A549 (cell line): ENCODE results near the gene FGF14. TPM values are rescaled to one million over a fixed set of nuclear protein-coding genes. Genes with fewer than 3 reads are reported as not detected.

Experiments
- ATAC-seq, 2 experiments: fragments of 200-7000 bp in 1 of 2; fragments of >200 bp in 1 of 2; cut with Nextera tagmentation in 1 of 2; cut with Tn5 transposase in 1 of 2; 3 replicates each; pipeline versions ENCODE4 v1.8.0 to v1.9.1; 2018 to 2020; ENCODE audit warnings: mild to moderate bottlenecking in 1 of 2, moderate library complexity in 1 of 2
- CTCF ChIA-PET: fragments of 300-600 bp; sonication (Branson Sonifier 250); formaldehyde crosslinking; extraction: SDS; loops from one replicate; lab custom pipeline; 2021; ENCODE audit warnings: antibody characterized with exemption, inconsistent platforms; lab: Yijun Ruan, JAX
- POLR2A ChIA-PET: fragments of 350-600 bp; formaldehyde crosslinking; extraction: SDS; loops from one replicate; lab custom pipeline; 2021; ENCODE audit warnings: antibody characterized with exemption, inconsistent platforms; lab: Yijun Ruan, JAX
- DNase-seq, 2 experiments: peaks; one replicate each; pipeline versions ENCODE4 v3.0.0 to v3.0.0-alpha.2; 2011 to 2016; ENCODE audit warnings: low read depth in 1 of 2, low spot score in 1 of 2
- FAIRE-seq: peaks from 2 replicates; lab custom pipeline; 2011; peaks lifted over from hg19 to GRCh38; lab: Jason Lieb, UNC
- H3K27ac ChIP-seq, 2 experiments: fragments of >200 bp; sonication (Bioruptor Twin); formaldehyde crosslinking; 3 replicates each; pipeline ENCODE4 v1.5.1; 2016 to 2017
- H3K4me1 ChIP-seq: fragments of >200 bp; sonication (Bioruptor Twin); formaldehyde crosslinking; 3 replicates; pipeline ENCODE4 v1.6.1; 2016
- H3K4me2 ChIP-seq: fragments of >200 bp; sonication (Bioruptor Twin); formaldehyde crosslinking; 3 replicates; pipeline ENCODE4 v1.6.1; 2016
- H3K4me3 ChIP-seq: fragments of >200 bp; sonication (Bioruptor Twin); formaldehyde crosslinking; 3 replicates; pipeline ENCODE4 v1.5.1; 2016
- H3K9me3 ChIP-seq: fragments of >200 bp; sonication (Bioruptor Twin); formaldehyde crosslinking; 3 replicates; pipeline ENCODE4 v1.6.1; 2016
- BHLHE40 ChIP-seq: IDR thresholded peaks from 2 replicates; pipeline ENCODE4 v1.6.1; 2012; ENCODE audit warnings: low read depth, low read length, inconsistent platforms
- CBX2 ChIP-seq: fragments of 200-600 bp; sonication (generic); IDR thresholded peaks from 2 replicates; pipeline ENCODE4 v1.6.1; 2016; ENCODE audit warnings: low read depth, mild to moderate bottlenecking, borderline replicate concordance
- CHD2 ChIP-seq: fragments of 150-350 bp; IDR thresholded peaks from 2 replicates; pipeline ENCODE4 v1.6.1; 2014; ENCODE audit warnings: low read length; ENCODE audit not compliant: partially characterized antibody
- EHF ChIP-seq: fragments of 250-450 bp; sonication (Bioruptor Pico); IDR thresholded peaks from 2 replicates; pipeline ENCODE4 v1.5.0; 2020; ENCODE audit warnings: mild to moderate bottlenecking
- EP300 ChIP-seq, 2 experiments: fragments of >200 bp; sonication (Bioruptor Twin); formaldehyde crosslinking; IDR thresholded peaks; 2 replicates in 1 of 2; 3 replicates in 1 of 2; pipeline ENCODE4 v1.6.1; 2016 to 2017
- ESRRA ChIP-seq: fragments of 150-350 bp; IDR thresholded peaks from 2 replicates; pipeline ENCODE4 v1.6.1; 2014; ENCODE audit warnings: mild to moderate bottlenecking, low read length, borderline replicate concordance
- FOXS1 ChIP-seq: fragments of 250-450 bp; sonication (Bioruptor Pico); IDR thresholded peaks from 2 replicates; pipeline ENCODE4 v1.5.0; 2020; ENCODE audit warnings: mild to moderate bottlenecking, moderate library complexity
- GATA3 ChIP-seq: IDR thresholded peaks from 2 replicates; pipeline ENCODE4 v1.6.1; 2012; ENCODE audit warnings: borderline replicate concordance
- HES2 ChIP-seq: fragments of >200 bp; sonication (Bioruptor Twin); formaldehyde crosslinking; IDR thresholded peaks from 2 replicates; pipeline ENCODE4 v1.6.1; 2016
- HEYL ChIP-seq: fragments of 250-450 bp; sonication (Bioruptor Pico); IDR thresholded peaks from 2 replicates; pipeline ENCODE4 v1.8.0; 2021; ENCODE audit warnings: mild to moderate bottlenecking, moderate library complexity
- HOXA7 ChIP-seq: fragments of 250-450 bp; sonication (Bioruptor Pico); IDR thresholded peaks from 2 replicates; pipeline ENCODE4 v1.5.0; 2020; ENCODE audit warnings: mild to moderate bottlenecking, moderate library complexity
- HOXB13 ChIP-seq: fragments of 250-450 bp; sonication (Bioruptor Pico); IDR thresholded peaks from 2 replicates; pipeline ENCODE4 v1.5.0; 2020; ENCODE audit warnings: low read depth, mild to moderate bottlenecking, moderate library complexity
- HOXB5 ChIP-seq: fragments of 250-450 bp; sonication (Bioruptor Pico); IDR thresholded peaks from 2 replicates; pipeline ENCODE4 v1.5.0; 2020; ENCODE audit warnings: mild to moderate bottlenecking, moderate library complexity
- JUNB ChIP-seq: fragments of >200 bp; sonication (Bioruptor Twin); formaldehyde crosslinking; IDR thresholded peaks from 2 replicates; pipeline ENCODE4 v1.6.1; 2016
- KDM1A ChIP-seq: fragments of 200-600 bp; sonication (generic); IDR thresholded peaks from 2 replicates; pipeline ENCODE4 v1.6.1; 2016; ENCODE audit warnings: low read depth, mild to moderate bottlenecking
- MAX ChIP-seq: IDR thresholded peaks from 2 replicates; pipeline ENCODE4 v1.6.1; 2012
- NFE2L2 ChIP-seq: fragments of 150-350 bp; conservative IDR thresholded peaks from 2 replicates; pipeline ENCODE4 v1.6.1; 2014; ENCODE audit warnings: low read length
- PHF8 ChIP-seq: fragments of 200-600 bp; sonication (generic); IDR thresholded peaks from 2 replicates; pipeline ENCODE4 v1.6.1; 2016; ENCODE audit warnings: low read depth, mild to moderate bottlenecking, antibody characterized with exemption, moderate library complexity, borderline replicate concordance
- POLR2A ChIP-seq: IDR thresholded peaks from 2 replicates; pipeline ENCODE4 v1.6.1; 2012; ENCODE audit warnings: mild to moderate bottlenecking, low read length
- RCOR1 ChIP-seq: fragments of 150-350 bp; IDR thresholded peaks from 2 replicates; pipeline ENCODE4 v1.6.1; 2014; ENCODE audit warnings: antibody characterized with exemption, low read length, low read depth
- RNF2 ChIP-seq: fragments of 200-600 bp; sonication (generic); IDR thresholded peaks from 2 replicates; pipeline ENCODE4 v1.6.1; 2016; ENCODE audit warnings: low read depth, mild to moderate bottlenecking, antibody characterized with exemption, moderate library complexity, borderline replicate concordance
- SMC3 ChIP-seq: fragments of >200 bp; sonication (Bioruptor Twin); formaldehyde crosslinking; IDR thresholded peaks from 3 replicates; pipeline ENCODE4 v1.6.1; 2018; ENCODE audit warnings: inconsistent platforms
- TFCP2L1 ChIP-seq: fragments of 250-450 bp; sonication (Bioruptor Pico); IDR thresholded peaks from 2 replicates; pipeline ENCODE4 v1.5.0; 2021; ENCODE audit warnings: mild to moderate bottlenecking
- TP53 ChIP-seq: fragments of 250-450 bp; sonication (Bioruptor Pico); IDR thresholded peaks from 2 replicates; pipeline ENCODE4 v1.5.0; 2021; ENCODE audit warnings: mild to moderate bottlenecking, moderate library complexity
- WGBS: methylation state at CpG from one replicate; pipeline ENCODE4 v1.1.6; 2017; ENCODE audit errors: missing lambda C conversion rate; 5-methylcytosine and 5-hydroxymethylcytosine counted together
- polyA plus RNA-seq, 4 experiments: library from polyadenylated mRNA; depleted of rRNA in 3 of 4; stranded (reverse); fragments of >200 nt; fragmentation: RNase III in 1 of 4; extraction: RNeasy Plus Mini Kit Qiagen cat#74134 plus additional on column Dnase treatment in 1 of 4; gene quantifications; 2 replicates in 3 of 4; 3 replicates in 1 of 4; pipeline ENCODE4 v1.2.3, GENCODE V29; 2011 to 2017
- TF ChIP-seq, protein P1 (sequence below): fragments of 150-350 bp; IDR thresholded peaks from 2 replicates; pipeline ENCODE4 v1.6.1; 2014; ENCODE audit warnings: low read depth, mild to moderate bottlenecking, low read length
- TF ChIP-seq, protein P2 (sequence below): fragments of >200 bp; sonication (Bioruptor Twin); formaldehyde crosslinking; IDR thresholded peaks from 3 replicates; pipeline ENCODE4 v1.5.1; 2016

Gene FGF14
- polyA plus RNA-seq, 2 of the 4 experiments (the other 2 are of a cell fraction) = not detected

DNA sequence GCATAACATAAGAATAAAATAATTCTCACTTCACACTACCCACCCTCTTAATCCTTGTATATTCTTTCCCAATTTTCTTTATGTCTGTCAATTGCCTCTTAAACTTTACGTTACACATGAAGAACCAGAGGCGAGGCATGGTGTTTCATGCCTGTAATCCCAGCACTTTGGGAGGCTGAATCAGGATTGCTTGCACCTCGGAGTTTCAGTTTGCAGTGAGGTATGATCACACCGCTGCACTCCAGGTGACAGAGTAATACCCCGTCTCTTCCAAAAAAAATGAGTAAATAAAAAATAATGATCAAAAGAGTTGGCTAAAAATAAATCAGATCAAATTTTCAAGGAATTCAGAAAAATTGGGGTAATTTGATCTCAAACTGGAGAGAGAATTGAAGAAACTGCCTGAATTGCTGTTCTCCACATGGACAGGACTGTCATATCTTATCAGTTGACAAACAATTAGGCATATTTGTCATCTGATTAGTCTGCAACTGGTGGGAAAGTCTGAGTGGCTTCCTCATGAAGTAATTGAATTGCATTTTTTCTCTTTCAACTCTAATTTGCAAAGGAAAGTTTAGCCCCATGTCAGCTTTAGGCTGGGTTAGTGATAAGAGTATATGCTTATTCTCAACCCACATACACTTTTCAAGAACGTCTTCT lies 646.5 kb downstream of the FGF14 start:
- ATAC-seq = no peak
- CTCF ChIA-PET = interaction anchor here (3.7 kb wide), 1 partner anchor 241 kb away, joined by 19 read pairs; no protein-coding TSS in a partner anchor
- H3K4me2 ChIP-seq = no peak overlapping the region
- no peaks in the 10 kb centered on the region for H3K9me3 ChIP-seq
- no peak overlapping the region for H3K4me3 ChIP-seq
- H3K27ac ChIP-seq = no peak overlapping the region
- WGBS = 82% methylated on average over 6 of the region's 6 CpGs
- H3K4me1 ChIP-seq = peaks cover 5% of the 10 kb centered on the region; the same call in 2 of the 3 replicates
- TF ChIP-seq POLR2A = no peak
- TF ChIP-seq BHLHE40 = no peak
- no peak for TF ChIP-seq PHF8
- no peak for TF ChIP-seq CHD2
- TF ChIP-seq, all 56 proteins: peak for 0
- DNase-seq = no peak
- POLR2A ChIA-PET = no interaction called here
- no peak for FAIRE-seq

- Histone ChIP-seq H3K4me1 (peaks cover 8% of the 10 kb centered on the region; the same call in 2 of the 3 replicates), H3K9me3 (no peaks in the 10 kb centered on the region), H3K27ac (no peak overlapping the region), H3K4me3 (no peak overlapping the region), H3K4me2 (no peak overlapping the region)
- WGBS = 96% methylated on average over 3 of the region's 3 CpGs
- DNase-seq (no peak), ATAC-seq (no peak), FAIRE-seq (no peak)
- TF ChIP-seq, protein P1, sequence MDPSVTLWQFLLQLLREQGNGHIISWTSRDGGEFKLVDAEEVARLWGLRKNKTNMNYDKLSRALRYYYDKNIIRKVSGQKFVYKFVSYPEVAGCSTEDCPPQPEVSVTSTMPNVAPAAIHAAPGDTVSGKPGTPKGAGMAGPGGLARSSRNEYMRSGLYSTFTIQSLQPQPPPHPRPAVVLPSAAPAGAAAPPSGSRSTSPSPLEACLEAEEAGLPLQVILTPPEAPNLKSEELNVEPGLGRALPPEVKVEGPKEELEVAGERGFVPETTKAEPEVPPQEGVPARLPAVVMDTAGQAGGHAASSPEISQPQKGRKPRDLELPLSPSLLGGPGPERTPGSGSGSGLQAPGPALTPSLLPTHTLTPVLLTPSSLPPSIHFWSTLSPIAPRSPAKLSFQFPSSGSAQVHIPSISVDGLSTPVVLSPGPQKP = no peak
- TF ChIP-seq CBX2 (no peak), HOXB13 (CRISPR knock-in tag) (no peak), FOXS1 (CRISPR knock-in tag) (no peak)
- TF ChIP-seq, all 56 proteins: peak for 0
- CTCF ChIA-PET = no interaction called here
- POLR2A ChIA-PET = no interaction called here
Observed at GRCh38 chr13:101752432-101752831, 649.4 kb downstream of the FGF14 start.

- FAIRE-seq = no peak
- 26% methylated on average over 3 of the region's 3 CpGs for WGBS
- ATAC-seq = no peak
- H3K4me1 ChIP-seq = peaks cover 12% of the 10 kb centered on the region; the same call in 2 of the 3 replicates
- ChIA-PET CTCF (no interaction called here), POLR2A (no interaction called here)
- H3K4me3 ChIP-seq = no peak overlapping the region
- 0 out of 3 replicates have a peak overlapping the region, but pooled peaks have one; percentile 8 for H3K4me2 ChIP-seq
- H3K9me3 ChIP-seq = no peaks in the 10 kb centered on the region
- peak in 1 of 2 experiments; percentile 21 for DNase-seq
- no peak for TF ChIP-seq EP300 (IDR thresholded peaks at IDR 0.05)
- no peak for TF ChIP-seq HOXB13 (CRISPR knock-in tag)
- no peak for TF ChIP-seq SMC3
- TF ChIP-seq HOXA7 (CRISPR knock-in tag) = no peak
- TF ChIP-seq RNF2 = no peak
- TF ChIP-seq HOXB5 (CRISPR knock-in tag) = no peak
- TF ChIP-seq MAX = no peak
- no peak overlapping the region for H3K27ac ChIP-seq
Observed at GRCh38 chr13:101751488-101751887, 650.4 kb downstream of the FGF14 start.

DNA sequence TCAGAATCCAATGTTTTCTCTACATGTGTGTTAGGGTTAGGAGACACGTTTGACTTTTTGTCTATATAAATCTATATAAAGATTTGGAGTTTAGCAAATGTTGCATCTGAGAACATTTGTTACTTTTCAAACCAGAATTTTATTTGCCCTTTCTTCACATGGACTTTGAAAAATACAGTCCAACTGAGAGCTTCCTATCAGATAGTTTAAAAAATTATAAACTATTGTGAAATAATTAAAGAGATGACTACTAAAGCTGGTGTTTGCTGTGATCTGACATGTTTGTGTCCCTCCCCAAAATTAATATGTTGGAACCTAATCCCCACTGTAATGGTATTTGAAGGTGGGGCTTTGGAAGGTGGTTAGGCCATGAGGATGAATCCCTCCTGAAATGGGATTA lies 652.3 kb downstream of the FGF14 start:
- Histone ChIP-seq H3K4me2 (no peak overlapping the region), H3K4me1 (peaks cover 13% of the 10 kb centered on the region; the same call in 2 of the 3 replicates), H3K4me3 (no peak overlapping the region), H3K9me3 (no peaks in the 10 kb centered on the region), H3K27ac (no peak overlapping the region)
- ATAC-seq (no peak), FAIRE-seq (no peak), DNase-seq (no peak)
- TF ChIP-seq ESRRA (no peak), TP53 (CRISPR knock-in tag) (no peak), GATA3 (no peak), HOXB5 (CRISPR knock-in tag) (no peak), EHF (CRISPR knock-in tag) (no peak), MAX (no peak), EP300 (IDR thresholded peaks at IDR 0.05) (no peak), FOXS1 (CRISPR knock-in tag) (no peak), NFE2L2 (no peak), RCOR1 (no peak), KDM1A (no peak), JUNB (no peak), HEYL (no peak), HOXB13 (CRISPR knock-in tag) (no peak), HES2 (no peak), TFCP2L1 (CRISPR knock-in tag) (no peak), SMC3 (no peak)
- TF ChIP-seq, protein P1 = no peak
- TF ChIP-seq, protein P2, sequence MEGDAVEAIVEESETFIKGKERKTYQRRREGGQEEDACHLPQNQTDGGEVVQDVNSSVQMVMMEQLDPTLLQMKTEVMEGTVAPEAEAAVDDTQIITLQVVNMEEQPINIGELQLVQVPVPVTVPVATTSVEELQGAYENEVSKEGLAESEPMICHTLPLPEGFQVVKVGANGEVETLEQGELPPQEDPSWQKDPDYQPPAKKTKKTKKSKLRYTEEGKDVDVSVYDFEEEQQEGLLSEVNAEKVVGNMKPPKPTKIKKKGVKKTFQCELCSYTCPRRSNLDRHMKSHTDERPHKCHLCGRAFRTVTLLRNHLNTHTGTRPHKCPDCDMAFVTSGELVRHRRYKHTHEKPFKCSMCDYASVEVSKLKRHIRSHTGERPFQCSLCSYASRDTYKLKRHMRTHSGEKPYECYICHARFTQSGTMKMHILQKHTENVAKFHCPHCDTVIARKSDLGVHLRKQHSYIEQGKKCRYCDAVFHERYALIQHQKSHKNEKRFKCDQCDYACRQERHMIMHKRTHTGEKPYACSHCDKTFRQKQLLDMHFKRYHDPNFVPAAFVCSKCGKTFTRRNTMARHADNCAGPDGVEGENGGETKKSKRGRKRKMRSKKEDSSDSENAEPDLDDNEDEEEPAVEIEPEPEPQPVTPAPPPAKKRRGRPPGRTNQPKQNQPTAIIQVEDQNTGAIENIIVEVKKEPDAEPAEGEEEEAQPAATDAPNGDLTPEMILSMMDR = no peak
- POLR2A ChIA-PET = no interaction called here
- WGBS = 84% methylated on average over 1 of the region's 1 CpG
- CTCF ChIA-PET = no interaction called here
